Ovary (tissue), 3 donors: ENCODE measurements around the gene SYNGR4.

ENCODE experiments used
- POLR2A ChIP-seq: fragments of 450-650 bp; IDR thresholded peaks from one replicate; pipeline ENCODE4 v1.6.1; 2017; ENCODE audit warnings: antibody characterized with exemption, mild to moderate bottlenecking, moderate library complexity
- TF ChIP-seq, protein P1 (sequence below), 3 donors: fragments of 450-650 bp in 2 of 3; fragments of 200-600 bp in 1 of 3; IDR thresholded peaks; one replicate each; pipeline versions ENCODE4 v1.5.1 to v1.8.0; 2016 to 2022; ENCODE audit warnings: antibody characterized with exemption in 3 of 3, mild to moderate bottlenecking in 1 of 3
- donor health status: DM: no; HTN: no; CAD: no.

DNA sequence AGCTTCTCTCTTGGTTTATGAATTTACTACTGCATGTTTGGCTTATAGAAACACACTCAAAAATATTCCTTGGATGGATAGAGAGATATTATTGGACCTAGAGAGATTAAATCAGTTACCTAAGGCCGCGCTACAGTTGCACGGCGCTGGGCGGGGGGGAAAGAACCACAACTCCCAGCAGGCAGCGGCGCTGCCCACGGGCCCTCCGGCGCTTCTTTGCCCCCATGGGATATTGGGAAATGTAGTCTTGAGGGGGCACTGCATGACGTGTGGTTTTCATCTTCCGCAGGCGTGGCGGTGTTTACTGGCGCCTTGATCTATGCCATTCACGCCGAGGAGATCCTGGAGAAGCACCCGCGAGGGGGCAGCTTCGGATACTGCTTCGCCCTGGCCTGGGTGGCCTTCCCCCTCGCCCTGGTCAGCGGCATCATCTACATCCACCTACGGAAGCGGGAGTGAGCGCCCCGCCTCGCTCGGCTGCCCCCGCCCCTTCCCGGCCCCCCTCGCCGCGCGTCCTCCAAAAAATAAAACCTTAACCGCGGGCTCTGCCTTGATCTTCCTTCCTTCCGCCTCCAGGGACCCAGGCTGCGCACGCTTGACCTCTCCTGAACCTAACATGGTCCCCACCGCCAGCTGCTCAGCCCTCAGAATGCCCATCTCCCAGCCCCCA lies 34.0 kb upstream of the SYNGR4 start:
- TF ChIP-seq, protein P1, sequence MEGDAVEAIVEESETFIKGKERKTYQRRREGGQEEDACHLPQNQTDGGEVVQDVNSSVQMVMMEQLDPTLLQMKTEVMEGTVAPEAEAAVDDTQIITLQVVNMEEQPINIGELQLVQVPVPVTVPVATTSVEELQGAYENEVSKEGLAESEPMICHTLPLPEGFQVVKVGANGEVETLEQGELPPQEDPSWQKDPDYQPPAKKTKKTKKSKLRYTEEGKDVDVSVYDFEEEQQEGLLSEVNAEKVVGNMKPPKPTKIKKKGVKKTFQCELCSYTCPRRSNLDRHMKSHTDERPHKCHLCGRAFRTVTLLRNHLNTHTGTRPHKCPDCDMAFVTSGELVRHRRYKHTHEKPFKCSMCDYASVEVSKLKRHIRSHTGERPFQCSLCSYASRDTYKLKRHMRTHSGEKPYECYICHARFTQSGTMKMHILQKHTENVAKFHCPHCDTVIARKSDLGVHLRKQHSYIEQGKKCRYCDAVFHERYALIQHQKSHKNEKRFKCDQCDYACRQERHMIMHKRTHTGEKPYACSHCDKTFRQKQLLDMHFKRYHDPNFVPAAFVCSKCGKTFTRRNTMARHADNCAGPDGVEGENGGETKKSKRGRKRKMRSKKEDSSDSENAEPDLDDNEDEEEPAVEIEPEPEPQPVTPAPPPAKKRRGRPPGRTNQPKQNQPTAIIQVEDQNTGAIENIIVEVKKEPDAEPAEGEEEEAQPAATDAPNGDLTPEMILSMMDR (IDR thresholded peaks at IDR 0.05): no peak
- no peak for TF ChIP-seq POLR2A
